HepG2 (cell line): ENCODE data around the gene PRKACA.

Experiments used
- CBFB ChIP-seq: sonication (generic); formaldehyde crosslinking; IDR thresholded peaks from 2 replicates; pipeline ENCODE4 v1.4.0; 2020; ENCODE audit warnings: missing genetic modification reagents
- FOXK2 ChIP-seq: fragments of 450-650 bp; IDR thresholded peaks from 2 replicates; pipeline ENCODE4 v1.6.1; 2016
- GPN1 ChIP-seq: sonication (generic); formaldehyde crosslinking; IDR thresholded peaks from 2 replicates; pipeline ENCODE4 v1.5.1; 2020; ENCODE audit warnings: missing genetic modification reagents, borderline replicate concordance
- KDM1A ChIP-seq: IDR thresholded peaks from 2 replicates; pipeline ENCODE4 v1.6.1; 2016; ENCODE audit warnings: missing compliant biosample characterization
- KLF16 ChIP-seq, 2 experiments: sonication (generic) in 1 of 2; formaldehyde crosslinking in 1 of 2; IDR thresholded peaks; 2 replicates each; pipeline versions ENCODE4 v1.6.1 to v1.8.0; 2016 to 2023; ENCODE audit warnings: missing genetic modification reagents in 2 of 2, missing compliant biosample characterization in 1 of 2
- NFIC ChIP-seq: IDR thresholded peaks from 2 replicates; pipeline ENCODE4 v1.6.1; 2012; ENCODE audit warnings: mild to moderate bottlenecking, low read length, inconsistent platforms
- POLR2A ChIP-seq, 2 experiments: IDR thresholded peaks; 2 replicates each; pipeline ENCODE4 v1.6.1; 2011; ENCODE audit warnings: low read depth in 2 of 2, low read length in 2 of 2, mild to moderate bottlenecking in 1 of 2, moderate library complexity in 1 of 2; ENCODE audit not compliant: insufficient read depth in 1 of 2
- RAD21 ChIP-seq: fragments of 450-650 bp; formaldehyde crosslinking; IDR thresholded peaks from 2 replicates; pipeline ENCODE4 v1.5.0; 2020; ENCODE audit warnings: mild to moderate bottlenecking
- ZBTB1 ChIP-seq: sonication (generic); formaldehyde crosslinking; IDR thresholded peaks from 2 replicates; pipeline ENCODE4 v1.4.0; 2020; ENCODE audit warnings: missing genetic modification reagents, borderline replicate concordance
- ZNF12 ChIP-seq: sonication (generic); formaldehyde crosslinking; IDR thresholded peaks from 2 replicates; pipeline ENCODE4 v1.5.0; 2020; ENCODE audit warnings: missing genetic modification reagents
- ZNF274 ChIP-seq: sonication (generic); formaldehyde crosslinking; IDR thresholded peaks from 2 replicates; pipeline ENCODE4 v1.5.1; 2020; ENCODE audit warnings: mild to moderate bottlenecking, missing genetic modification reagents
- ZNF891 ChIP-seq: sonication (generic); formaldehyde crosslinking; IDR thresholded peaks from 2 replicates; pipeline ENCODE4 v1.5.0; 2020; ENCODE audit warnings: mild to moderate bottlenecking, missing genetic modification reagents

- TF ChIP-seq KDM1A (CRISPR knock-in tag), result no peak
- no peak for TF ChIP-seq ZNF891
- no peak for TF ChIP-seq ZNF274 (CRISPR knock-in tag)
- no peak for TF ChIP-seq POLR2A (IDR thresholded peaks at IDR 0.05; ENCODE audit: insufficient read depth in 1 of 2, low read depth in 2 of 2, low read length in 2 of 2)
- no peak for TF ChIP-seq NFIC
- no peak for TF ChIP-seq ZNF12 (CRISPR knock-in tag)
- no peak for TF ChIP-seq GPN1 (CRISPR knock-in tag)
- no peak for TF ChIP-seq ZBTB1 (CRISPR knock-in tag)
- no peak for TF ChIP-seq KLF16 (CRISPR knock-in tag; IDR thresholded peaks at IDR 0.05)
- no peak for TF ChIP-seq CBFB (CRISPR knock-in tag)
- TF ChIP-seq RAD21 (CRISPR knock-in tag), result no peak
- TF ChIP-seq FOXK2, result no peak
Measured at GRCh38 chr19:14106840-14107239, 10.7 kb downstream of the PRKACA start.
